Osteoblast (primary cell): ENCODE results near the gene AHCYL2. TPM values are rescaled to one million over a fixed set of nuclear protein-coding genes. Genes with fewer than 3 reads are reported as not detected.

ENCODE experiments used
- DNase-seq: peaks from one replicate; pipeline ENCODE4 v3.0.0; 2011; ENCODE audit warnings: low spot score, mixed read lengths; ENCODE audit not compliant: insufficient read length; ENCODE audit errors: missing footprints
- H2AFZ ChIP-seq: 2 replicates; pipeline ENCODE4 v1.6.0; 2011; ENCODE audit warnings: mild to moderate bottlenecking, low read length
- H3K27ac ChIP-seq: 2 replicates; pipeline ENCODE4 v1.5.1; 2011; ENCODE audit warnings: mild to moderate bottlenecking, low read depth, low read length, moderate library complexity
- H3K27me3 ChIP-seq: 2 replicates; pipeline ENCODE4 v1.6.0; 2012; ENCODE audit warnings: mild to moderate bottlenecking, control low read depth, inconsistent platforms, low read length, moderate library complexity; ENCODE audit not compliant: insufficient read depth
- H3K36me3 ChIP-seq: 2 replicates; pipeline ENCODE4 v1.5.1; 2011; ENCODE audit warnings: mild to moderate bottlenecking, low read length, control low read depth, moderate library complexity; ENCODE audit not compliant: insufficient read depth
- H3K4me1 ChIP-seq: 2 replicates; pipeline ENCODE4 v1.5.1; 2011; ENCODE audit warnings: mild to moderate bottlenecking, low read length, control low read depth, moderate library complexity; ENCODE audit not compliant: insufficient read depth
- H3K4me2 ChIP-seq: 2 replicates; pipeline ENCODE4 v1.6.0; 2011; ENCODE audit warnings: mild to moderate bottlenecking, low read length; ENCODE audit not compliant: insufficient read depth
- H3K4me3 ChIP-seq: fragments of 200-600 bp; sonication (generic); 3 replicates; pipeline ENCODE4 v1.5.1; 2012; ENCODE audit warnings: mild to moderate bottlenecking, low read length, inconsistent platforms; ENCODE audit not compliant: insufficient read depth
- H3K79me2 ChIP-seq: 2 replicates; pipeline ENCODE4 v1.6.0; 2012; ENCODE audit warnings: mild to moderate bottlenecking, low read length, control low read depth, inconsistent platforms; ENCODE audit not compliant: insufficient read depth
- H3K9me3 ChIP-seq: 2 replicates; pipeline ENCODE4 v1.5.1; 2011; ENCODE audit warnings: low read depth, low read length, control low read depth
- H4K20me1 ChIP-seq: 2 replicates; pipeline ENCODE4 v1.6.0; 2012; ENCODE audit warnings: mild to moderate bottlenecking, low read length, control low read depth; ENCODE audit not compliant: insufficient read depth
- total RNA-seq: library from RNA; depleted of rRNA; stranded (reverse); fragments of >200 nt; gene quantifications from 2 replicates; pipeline ENCODE4 v1.2.3, GENCODE V29; 2012
- TF ChIP-seq, protein P1 (sequence below): IDR thresholded peaks from 2 replicates; pipeline ENCODE4 v1.5.1; 2011; ENCODE audit warnings: mild to moderate bottlenecking, low read depth, low read length, moderate library complexity; ENCODE audit errors: extremely low read depth

Gene AHCYL2
- total RNA-seq, 1 donor: 10.1 TPM

DNA sequence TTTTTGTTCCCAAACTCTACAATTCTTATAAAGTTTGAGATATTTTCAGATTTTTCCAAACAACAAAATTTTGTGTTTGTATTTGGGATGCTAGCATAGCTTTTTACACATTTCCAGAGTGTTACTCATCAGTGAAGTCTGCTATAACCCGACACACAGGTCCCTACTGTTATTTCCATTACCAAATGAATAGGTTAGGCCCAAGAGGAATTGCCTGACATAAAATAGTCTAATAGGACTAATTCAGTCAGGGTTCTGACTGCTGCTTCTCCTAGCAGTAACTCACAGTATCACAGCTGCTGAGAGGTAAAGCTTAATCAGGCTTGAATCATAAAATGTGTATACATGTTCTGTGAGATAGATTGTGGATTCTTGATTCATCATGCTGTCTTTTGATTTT lies 160.3 kb downstream of the AHCYL2 start:
- no peak overlapping the region for H2AFZ ChIP-seq
- no peak for DNase-seq
- H3K27me3 ChIP-seq: no peaks in the 10 kb centered on the region
- H3K9me3 ChIP-seq: no peaks in the 10 kb centered on the region
- no peaks in the 10 kb centered on the region for H4K20me1 ChIP-seq
- no peak overlapping the region for H3K4me3 ChIP-seq
- no peak overlapping the region for H3K4me2 ChIP-seq
- H3K27ac ChIP-seq: no peak overlapping the region
- TF ChIP-seq, protein P1, sequence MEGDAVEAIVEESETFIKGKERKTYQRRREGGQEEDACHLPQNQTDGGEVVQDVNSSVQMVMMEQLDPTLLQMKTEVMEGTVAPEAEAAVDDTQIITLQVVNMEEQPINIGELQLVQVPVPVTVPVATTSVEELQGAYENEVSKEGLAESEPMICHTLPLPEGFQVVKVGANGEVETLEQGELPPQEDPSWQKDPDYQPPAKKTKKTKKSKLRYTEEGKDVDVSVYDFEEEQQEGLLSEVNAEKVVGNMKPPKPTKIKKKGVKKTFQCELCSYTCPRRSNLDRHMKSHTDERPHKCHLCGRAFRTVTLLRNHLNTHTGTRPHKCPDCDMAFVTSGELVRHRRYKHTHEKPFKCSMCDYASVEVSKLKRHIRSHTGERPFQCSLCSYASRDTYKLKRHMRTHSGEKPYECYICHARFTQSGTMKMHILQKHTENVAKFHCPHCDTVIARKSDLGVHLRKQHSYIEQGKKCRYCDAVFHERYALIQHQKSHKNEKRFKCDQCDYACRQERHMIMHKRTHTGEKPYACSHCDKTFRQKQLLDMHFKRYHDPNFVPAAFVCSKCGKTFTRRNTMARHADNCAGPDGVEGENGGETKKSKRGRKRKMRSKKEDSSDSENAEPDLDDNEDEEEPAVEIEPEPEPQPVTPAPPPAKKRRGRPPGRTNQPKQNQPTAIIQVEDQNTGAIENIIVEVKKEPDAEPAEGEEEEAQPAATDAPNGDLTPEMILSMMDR: no peak
- H3K79me2 ChIP-seq: no peaks in the 10 kb centered on the region
- H3K36me3 ChIP-seq: no peaks in the 10 kb centered on the region
- H3K4me1 ChIP-seq: no peaks in the 10 kb centered on the region

DNA sequence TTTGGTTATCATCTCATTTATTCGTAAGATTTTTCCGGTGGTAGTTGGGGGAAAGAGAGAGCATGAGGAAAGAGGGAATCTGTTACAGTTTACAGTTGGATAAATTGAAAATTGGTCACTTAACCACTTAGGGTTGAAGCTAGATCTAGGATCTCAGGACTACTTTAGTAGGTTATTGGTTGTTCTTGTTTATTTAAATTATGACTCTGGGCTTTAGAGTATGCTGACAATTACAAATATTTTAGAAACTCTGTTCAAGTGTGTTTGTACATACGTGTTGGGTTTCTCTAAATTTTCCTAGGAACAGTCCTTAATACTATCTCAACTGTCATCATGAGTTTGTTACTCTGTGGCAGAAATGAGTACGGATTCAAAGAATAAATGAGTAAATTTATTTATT lies 160.8 kb downstream of the AHCYL2 start:
- H3K27me3 ChIP-seq: no peaks in the 10 kb centered on the region
- TF ChIP-seq, protein P1: no peak
- no peak overlapping the region for H2AFZ ChIP-seq
- H3K4me2 ChIP-seq: no peak overlapping the region
- no peaks in the 10 kb centered on the region for H4K20me1 ChIP-seq
- no peaks in the 10 kb centered on the region for H3K9me3 ChIP-seq
- H3K27ac ChIP-seq: no peak overlapping the region
- H3K4me3 ChIP-seq: no peak overlapping the region
- no peak for DNase-seq
- no peaks in the 10 kb centered on the region for H3K36me3 ChIP-seq
- H3K4me1 ChIP-seq: no peaks in the 10 kb centered on the region
- H3K79me2 ChIP-seq: no peaks in the 10 kb centered on the region

DNA sequence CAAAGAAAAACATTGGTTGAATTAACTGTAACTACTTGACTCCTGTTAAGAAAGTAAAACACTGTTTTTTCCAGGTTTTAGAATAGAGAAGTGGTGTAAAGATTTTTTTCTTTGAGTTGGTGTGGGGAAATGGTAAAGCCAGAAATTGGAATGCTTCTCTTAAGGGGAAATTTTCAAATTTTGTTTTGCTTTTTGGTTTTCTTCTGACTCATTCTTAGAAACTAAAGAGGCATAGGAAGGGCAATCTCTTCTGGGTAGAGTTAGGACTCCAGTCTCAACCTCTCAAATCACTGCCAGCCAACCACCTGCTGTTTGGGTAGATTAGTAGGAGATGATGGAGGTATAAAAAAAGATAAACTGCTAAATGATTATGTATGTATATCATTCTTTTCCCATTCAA lies 161.7 kb downstream of the AHCYL2 start:
- Histone ChIP-seq H3K79me2 (no peaks in the 10 kb centered on the region), H3K9me3 (no peaks in the 10 kb centered on the region), H3K27ac (no peak overlapping the region), H3K4me3 (no peak overlapping the region), H2AFZ (no peak overlapping the region), H3K4me1 (no peaks in the 10 kb centered on the region), H3K27me3 (no peaks in the 10 kb centered on the region), H4K20me1 (no peaks in the 10 kb centered on the region), H3K36me3 (no peaks in the 10 kb centered on the region), H3K4me2 (no peak overlapping the region)
- TF ChIP-seq, protein P1: no peak
- DNase-seq: no peak

- Histone ChIP-seq H2AFZ (no peak overlapping the region), H3K4me3 (no peak overlapping the region), H3K27me3 (no peaks in the 10 kb centered on the region), H3K36me3 (no peaks in the 10 kb centered on the region), H3K27ac (no peak overlapping the region), H3K9me3 (no peaks in the 10 kb centered on the region), H3K4me2 (no peak overlapping the region), H4K20me1 (no peaks in the 10 kb centered on the region), H3K79me2 (no peaks in the 10 kb centered on the region), H3K4me1 (no peaks in the 10 kb centered on the region)
- TF ChIP-seq, protein P1: no peak
- no peak for DNase-seq
Observed at GRCh38 chr7:129387537-129387936, 162.7 kb downstream of the AHCYL2 start.
